Renal cortex interstitium (tissue), 11 donors: ENCODE data around the gene NCOA7. TPM values are rescaled to one million over a fixed set of nuclear protein-coding genes. Genes with fewer than 3 reads are reported as not detected.
A peak's percentile ranks its signal among the peaks of the same experiment; 100 is the strongest.
"Not testable (repeated sequence)": the region's sequence is repeated elsewhere in the genome, so short reads cannot be mapped to it uniquely, and the experiment has no call there.

Experiments used
- DNase-seq, 11 donors: peaks; one replicate each; pipeline ENCODE4 v3.0.0-alpha.2; 2013; ENCODE audit warnings: low read depth in 9 of 11, low spot score in 4 of 11; ENCODE audit errors: extremely low read depth in 1 of 11
- polyA plus RNA-seq, 3 donors: library from polyadenylated mRNA; unstranded; fragments of 120-200 nt; gene quantifications; one replicate each; pipeline ENCODE4 v1.2.1, GENCODE V29; 2013; ENCODE audit not compliant: insufficient read length in 3 of 3

NCOA7 gene
- polyA plus RNA-seq, 3 donors, result 41.2 to 55.2 (median 47.1) TPM

DNA sequence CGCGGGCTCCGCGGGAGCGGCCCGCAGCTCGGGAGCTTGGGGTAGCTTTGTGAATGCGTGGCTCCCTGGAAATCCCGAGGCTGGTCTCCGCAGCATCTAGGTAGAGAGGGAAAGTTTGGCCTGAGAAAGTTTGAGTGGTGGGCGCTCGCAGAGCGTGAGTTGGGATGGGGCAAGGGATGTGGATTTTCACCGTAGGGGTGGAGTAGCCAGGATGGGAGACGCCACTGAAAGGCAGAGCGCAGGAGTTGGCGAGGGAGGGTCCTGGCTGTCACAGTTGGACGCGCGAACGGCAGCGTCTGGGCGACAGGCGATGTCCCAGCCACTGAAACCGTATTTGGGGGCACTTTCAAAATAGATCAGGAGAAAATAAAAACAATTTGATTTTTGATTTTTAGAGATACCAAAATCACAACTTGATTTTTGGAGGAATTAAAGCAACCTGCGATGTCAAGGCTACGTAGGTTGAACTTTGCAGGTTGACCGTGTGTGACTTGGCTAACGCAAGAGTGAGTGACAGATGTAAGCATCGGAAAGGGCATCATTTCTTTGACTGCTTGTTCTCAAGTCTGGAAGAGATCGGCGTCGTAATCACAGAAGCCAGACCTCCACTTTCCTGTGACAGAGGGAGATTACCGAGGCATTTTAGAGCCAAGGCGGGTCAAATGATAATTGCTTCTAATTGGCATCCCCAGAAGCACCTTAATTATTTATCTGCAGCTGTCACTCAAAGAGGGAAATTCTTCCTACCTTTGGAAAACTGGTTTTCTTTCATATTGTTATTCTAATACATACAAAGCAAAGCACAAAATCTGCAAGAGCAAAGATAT lies 40.7 kb upstream of the NCOA7 start:
- DNase-seq, result peak in 2 of 11 donors; percentile 19 to 28

DNA sequence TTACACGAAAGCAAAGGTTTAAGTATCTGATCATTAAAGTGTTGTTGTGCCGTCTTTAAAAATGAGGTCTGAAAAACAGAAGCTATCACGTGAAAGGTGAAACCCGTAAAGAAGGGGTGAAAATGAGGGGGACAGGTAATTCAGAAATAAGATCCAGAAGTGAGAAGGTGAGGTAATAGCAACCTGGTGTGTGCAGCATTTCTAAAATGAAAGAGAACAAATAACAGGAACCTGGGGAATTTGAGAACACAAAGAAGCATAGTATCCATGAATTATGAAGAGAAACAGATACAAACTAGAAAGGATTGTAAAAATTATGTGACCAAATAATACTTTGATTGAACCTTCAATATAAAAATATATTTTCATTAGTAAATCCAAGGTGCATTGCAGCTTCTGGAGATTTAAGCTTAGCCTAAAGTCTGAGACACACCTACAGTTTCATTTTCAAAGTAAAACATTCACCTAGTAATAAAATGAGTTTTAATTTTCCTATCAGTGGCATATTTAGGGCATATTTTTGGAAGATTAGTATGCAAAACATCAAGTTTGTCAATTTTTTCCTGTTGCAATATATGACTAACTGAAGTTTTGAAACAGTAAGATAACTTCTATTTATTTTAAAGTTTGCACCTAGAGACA lies 39.9 kb upstream of the NCOA7 start:
- DNase-seq, result no peak

DNA sequence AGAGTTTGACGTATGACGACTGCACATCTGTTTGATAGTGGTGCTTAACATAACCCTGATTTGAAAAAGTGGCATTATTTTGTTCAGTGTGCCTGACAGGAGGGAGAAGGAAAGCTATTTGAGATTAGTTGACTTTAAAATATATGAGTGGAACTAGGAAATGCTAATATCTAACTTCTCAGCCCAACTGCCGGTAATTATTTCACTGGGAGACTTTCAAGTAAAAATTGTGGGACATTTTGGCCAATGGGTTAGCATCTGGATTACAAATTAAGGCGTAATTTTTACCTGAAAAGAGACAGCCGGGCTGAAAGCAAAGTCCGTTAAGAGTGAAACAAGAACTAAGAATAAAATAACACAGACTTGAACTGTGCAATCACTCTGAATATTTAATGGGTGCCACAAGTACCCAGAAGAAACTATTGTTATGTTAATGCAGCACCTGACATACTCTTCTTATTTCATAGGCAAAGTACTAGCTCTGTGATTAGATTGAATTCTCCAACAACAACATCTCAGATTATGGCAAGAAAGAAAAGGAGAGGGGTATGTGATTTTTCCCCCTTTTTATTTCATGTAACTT lies 39.3 kb upstream of the NCOA7 start:
- DNase-seq, result no peak

DNA sequence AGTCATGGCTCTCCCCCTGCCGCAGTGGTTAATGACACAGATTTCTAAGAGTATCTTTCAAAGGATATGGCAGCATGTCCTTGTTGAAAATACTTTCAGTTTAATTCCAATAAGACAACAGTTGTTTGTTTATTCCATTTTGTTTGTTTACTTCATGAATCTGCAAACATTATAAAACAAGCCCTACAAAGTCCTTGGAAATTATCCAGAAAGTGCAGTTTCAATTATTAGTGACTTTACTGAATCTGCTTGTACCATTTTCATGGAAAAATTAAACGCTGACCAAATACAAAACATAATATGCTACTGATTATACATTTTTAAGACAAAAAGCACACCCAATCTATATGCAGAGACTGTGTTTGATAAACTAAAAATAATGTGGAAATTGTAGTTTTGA lies 38.0 kb upstream of the NCOA7 start:
- DNase-seq, result no peak

DNA sequence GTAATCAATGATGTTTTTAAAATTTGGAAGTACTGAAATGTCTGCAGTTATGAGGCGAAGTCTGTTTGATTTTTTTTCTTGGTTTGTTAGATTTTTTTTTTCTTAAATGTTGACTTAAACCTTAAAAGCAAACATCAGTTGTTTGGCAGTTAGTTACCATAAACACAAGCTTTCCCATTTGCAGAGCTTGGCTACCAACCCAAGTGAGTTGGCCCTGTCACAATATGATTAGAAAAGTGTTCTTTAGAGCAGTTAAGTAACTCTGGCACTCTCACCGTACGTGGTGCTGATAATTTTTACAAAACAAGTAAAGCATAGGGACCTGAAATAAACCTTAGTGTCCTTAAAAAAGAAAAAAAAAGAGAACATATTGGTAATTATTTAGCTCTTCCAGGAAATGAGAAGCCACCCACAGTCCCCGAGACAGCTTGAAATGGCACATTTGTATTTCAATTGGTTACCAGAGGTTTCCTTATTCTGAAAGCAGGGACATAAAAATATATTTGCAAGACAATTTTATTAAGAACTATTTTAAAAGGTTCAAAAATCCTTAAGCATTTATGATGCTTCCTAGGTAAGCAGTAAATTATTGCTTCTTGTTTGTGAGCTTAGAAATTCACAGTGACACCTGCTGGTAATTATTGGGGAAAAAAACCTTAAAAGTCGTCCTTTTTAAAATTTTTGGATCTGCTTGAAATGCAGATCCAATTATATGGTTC lies 37.4 kb upstream of the NCOA7 start:
- no peak for DNase-seq

DNA sequence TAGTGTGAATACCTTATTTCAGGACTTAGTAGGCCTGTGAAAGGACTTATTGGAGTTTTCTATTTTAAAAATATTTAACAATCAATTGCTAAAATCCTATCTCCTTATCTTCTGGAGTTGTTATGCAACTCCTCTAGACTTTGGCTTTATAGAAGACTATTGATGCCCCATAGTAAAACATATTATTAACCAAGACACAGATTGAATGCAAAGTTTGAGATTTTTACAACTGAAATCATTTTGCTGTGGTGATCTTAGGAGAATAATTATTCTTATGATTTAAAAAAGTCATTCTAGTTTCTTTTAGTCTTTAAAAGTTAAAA lies 36.9 kb upstream of the NCOA7 start:
- DNase-seq, result no peak

DNA sequence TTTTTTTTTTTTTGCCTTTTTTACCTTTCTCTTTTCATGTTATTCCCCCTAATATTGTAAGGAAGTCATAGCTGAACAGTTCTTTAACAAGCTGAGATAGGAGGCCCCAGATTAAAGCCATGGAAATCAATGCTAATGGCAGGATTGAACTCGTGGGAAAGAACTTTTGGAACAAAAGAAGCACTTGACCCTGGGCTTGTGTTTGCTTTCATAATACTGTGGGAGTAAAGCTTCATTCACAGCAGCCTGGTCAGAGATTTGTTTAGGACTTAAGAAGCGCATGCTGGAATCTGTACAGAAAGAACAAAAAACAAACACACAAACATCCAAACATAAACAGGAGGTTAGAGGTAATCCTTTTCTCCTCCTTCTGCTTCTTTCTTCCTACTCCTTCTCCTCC lies 36.2 kb upstream of the NCOA7 start:
- no peak for DNase-seq

DNA sequence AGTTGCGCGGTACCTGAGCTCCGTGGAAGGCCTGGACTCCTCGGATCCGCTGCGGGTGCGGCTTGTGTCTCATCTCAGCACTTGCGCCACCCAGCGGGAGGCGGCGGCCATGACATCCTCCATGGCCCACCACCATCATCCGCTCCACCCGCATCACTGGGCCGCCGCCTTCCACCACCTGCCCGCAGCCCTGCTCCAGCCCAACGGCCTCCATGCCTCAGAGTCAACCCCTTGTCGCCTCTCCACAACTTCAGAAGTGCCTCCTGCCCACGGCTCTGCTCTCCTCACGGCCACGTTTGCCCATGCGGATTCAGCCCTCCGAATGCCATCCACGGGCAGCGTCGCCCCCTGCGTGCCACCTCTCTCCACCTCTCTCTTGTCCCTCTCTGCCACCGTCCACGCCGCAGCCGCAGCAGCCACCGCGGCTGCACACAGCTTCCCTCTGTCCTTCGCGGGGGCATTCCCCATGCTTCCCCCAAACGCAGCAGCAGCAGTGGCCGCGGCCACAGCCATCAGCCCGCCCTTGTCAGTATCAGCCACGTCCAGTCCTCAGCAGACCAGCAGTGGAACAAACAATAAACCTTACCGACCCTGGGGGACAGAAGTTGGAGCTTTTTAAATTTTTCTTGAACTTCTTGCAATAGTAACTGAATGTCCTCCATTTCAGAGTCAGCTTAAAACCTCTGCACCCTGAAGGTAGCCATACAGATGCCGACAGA lies 31.4 kb upstream of the NCOA7 start:
- no peak for DNase-seq

DNA sequence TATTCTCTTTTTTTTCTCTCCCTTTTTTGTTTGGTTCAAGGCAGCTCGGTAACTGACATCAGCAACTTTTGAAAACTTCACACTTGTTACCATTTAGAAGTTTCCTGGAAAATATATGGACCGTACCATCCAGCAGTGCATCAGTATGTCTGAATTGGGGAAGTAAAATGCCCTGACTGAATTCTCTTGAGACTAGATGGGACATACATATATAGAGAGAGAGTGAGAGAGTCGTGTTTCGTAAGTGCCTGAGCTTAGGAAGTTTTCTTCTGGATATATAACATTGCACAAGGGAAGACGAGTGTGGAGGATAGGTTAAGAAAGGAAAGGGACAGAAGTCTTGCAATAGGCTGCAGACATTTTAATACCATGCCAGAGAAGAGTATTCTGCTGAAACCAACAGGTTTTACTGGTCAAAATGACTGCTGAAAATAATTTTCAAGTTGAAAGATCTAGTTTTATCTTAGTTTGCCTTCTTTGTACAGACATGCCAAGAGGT lies 30.8 kb upstream of the NCOA7 start:
- DNase-seq, result no peak

DNA sequence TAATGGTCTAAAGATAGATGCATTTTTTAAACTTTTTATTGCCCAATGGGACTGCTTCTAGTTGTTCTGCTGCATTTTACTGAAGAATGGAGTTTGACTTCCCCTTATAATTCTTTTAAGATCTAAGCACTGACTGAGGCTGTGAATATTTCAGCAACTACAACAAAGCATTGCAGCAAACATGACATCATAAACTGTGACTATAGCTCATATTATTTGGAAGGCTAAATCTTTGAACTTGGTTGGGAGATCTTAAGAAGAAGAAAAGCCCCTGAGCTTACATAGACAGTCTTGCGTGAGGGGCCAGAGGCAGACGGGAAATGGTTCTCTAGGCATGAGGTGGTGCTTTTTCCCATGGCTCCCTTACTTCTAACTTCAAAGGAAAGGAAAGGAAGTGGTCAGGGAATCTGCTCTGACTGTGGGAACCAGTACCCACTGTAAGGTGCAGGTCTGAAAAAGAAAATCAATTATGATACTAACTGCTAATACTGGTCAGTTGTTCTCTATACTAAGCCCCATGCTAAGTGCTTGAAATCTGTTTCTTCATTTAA lies 26.6 kb upstream of the NCOA7 start:
- DNase-seq, result no peak

DNA sequence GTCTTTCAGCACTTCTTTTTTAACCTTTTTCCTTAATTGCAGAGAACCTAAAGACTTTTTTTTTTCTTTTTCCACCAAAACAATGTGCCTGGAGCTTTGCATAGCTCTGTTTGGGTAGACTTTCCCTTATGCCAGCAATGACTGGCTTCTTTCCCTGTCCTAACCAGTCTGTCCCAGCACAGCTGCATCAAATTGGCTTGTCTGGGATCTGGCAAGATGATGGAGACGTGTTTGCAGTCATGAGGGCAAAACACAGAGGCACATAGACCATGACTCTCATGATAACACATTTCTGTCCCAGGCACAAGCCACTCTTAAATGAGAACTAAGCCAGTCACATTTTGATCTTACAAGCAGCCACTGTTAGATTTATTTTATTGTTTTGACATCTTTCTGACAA lies 24.8 kb upstream of the NCOA7 start:
- no peak for DNase-seq

DNA sequence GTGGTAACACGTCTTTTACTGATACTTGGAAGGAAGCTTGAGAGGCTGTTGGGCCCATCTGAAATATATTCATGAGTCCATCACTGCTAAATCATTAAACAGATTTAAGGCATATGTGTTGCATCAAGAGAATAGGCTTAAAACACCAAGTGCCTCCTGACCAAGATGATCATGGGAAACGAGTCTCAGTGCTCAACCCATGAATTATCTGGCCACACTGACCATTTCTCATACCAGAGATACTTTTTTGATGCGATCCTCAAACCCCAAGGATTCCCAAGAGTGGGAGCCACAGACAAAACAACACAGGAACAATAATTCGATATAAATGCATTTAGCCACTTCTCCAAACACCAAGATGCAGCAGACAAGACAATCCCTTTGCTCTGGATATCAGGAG lies 24.1 kb upstream of the NCOA7 start:
- DNase-seq, result no peak

DNA sequence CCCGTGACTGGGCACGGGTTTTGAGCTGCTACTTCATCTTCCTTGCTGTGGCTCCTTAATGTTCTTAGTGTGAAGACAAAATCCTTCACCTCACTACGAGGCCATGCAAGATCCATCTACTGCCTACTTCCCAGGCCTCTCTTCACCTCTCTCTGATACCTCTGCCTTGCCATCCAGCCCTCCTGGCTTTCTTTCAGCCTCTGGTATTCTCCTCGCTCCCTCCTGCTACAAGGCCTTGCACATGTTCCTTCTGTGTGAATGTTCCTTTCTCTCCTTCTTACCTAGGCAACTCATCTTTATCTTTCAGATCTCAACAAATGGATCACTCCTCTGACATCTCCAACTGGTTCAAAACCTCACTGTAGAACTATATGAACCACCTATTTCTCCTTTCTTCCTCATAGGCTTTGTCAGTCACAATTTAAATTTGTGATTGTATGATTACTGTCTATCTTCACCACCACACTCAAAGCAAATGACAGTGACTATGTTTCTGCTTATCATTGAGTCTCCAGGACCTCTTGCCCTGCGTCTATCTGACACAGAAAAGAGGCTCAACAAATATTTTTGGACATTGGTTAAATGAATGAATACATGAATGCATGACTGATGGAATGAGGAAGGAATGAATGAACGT lies 21.5 kb upstream of the NCOA7 start:
- DNase-seq, result no peak

DNA sequence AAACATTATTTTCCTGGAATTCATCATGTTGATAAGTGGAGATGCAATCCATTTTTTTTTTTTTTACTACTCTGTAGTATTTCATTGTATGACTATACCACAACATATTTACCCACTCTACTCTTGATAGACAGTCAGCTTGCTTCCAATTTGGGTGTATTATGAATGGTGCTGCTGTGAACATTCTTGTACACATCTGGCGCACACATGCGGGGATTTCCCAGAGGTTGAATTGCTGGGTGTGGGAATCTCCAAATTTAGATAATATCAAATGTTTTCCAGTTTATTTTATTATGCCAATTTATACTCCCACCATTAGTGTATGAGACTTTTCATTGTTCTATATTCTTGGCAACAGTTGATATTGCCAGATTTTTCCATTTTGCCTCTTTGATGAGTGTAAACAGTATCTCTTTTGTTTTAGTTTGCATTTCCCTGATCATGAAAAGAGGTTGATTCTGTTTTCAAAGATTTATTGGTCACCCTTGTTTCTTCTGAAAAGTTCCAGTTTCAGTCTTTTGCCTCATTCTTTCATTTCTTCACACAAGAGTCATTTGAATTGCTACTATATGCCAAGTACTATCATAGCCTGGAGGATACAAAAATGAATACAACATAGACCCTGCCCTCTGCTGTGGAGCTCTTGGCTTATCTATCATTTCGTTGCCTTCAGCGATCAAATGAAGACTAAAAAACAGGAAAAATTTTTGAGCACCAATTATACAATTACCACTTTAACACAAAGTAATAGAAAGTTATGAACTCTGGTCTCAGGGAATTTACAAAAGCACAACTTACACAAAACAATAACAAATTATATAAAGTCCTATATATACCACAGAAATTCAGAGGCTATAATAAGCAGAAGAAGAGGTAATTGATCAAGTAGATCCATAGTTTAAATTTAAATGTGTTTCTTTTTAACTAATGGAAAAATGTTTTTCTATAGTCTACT lies 17.1 kb upstream of the NCOA7 start:
- no peak for DNase-seq

DNA sequence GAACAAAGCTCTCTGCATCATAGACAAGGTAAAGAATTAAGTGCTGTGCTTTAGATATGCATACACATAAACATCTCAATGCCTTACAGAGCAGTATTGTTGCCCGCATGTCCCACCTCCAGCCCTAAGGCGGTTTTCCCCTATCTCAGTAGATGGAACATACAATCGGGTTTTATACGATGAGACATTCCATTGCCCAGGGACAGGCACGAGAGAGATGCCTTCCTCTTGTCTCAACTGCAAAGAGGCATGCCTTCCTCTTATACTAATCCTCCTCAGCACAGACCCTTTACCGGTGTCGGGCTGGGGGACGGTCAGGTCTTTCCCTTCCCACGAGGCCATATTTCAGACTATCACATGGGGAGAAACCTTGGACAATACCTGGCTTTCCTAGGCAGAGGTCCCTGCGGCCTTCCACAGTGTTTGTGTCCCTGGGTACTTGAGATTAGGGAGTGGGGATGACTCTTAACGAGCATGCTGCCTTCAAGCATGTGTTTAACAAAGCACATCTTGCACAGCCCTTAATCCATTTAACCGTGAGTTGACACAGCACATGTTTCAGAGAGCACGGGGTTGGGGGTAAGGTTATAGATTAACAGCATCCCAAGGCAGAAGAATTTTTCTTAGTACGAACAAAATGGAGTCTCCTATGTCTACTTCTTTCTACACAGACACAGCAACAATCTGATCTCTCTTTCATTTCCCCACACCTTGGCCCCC lies 14.5 kb upstream of the NCOA7 start:
- not testable (repeated sequence) for DNase-seq

DNA sequence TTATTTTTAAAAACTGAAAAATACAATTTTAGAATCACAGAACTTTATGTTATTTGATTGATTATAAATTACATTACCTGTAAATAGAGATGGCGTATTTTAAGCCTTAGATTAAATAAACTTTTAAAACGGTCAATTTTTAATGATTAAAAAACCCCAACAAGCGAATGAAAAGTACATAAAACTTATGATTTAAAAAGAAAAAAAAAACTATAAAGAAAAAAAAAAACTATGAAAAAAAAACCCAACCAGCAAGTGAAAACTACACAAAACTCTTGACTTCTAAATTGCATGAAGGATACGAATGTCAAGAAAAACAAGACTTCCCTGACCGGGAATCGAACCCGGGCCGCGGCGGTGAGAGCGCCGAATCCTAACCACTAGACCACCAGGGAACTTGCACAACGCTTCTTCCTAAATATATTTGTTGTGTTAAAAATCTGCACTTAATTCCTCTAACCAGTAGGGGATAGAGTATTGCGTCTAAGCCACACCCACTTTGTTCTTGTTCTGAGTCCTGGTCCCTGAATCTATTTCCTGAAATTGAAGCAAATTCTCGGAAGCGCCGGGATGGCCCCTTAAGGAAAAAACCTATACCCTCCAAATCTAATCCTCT lies 10.7 kb upstream of the NCOA7 start:
- DNase-seq, result peak; percentile 82 to 95 (median 91)
